Osteocyte (in vitro differentiated cells): ENCODE results near the gene DDX24. TPM values are rescaled to one million over a fixed set of nuclear protein-coding genes. Genes with fewer than 3 reads are reported as not detected.
A peak's percentile ranks its signal among the peaks of the same experiment; 100 is the strongest.

Source experiments
- DNase-seq: peaks from one replicate; pipeline ENCODE4 v3.0.0; 2021; ENCODE audit warnings: mixed read lengths; ENCODE audit not compliant: unreplicated experiment; ENCODE audit errors: extremely low spot score
- H3K27ac Mint-ChIP-seq: one replicate; pipeline ENCODE4 v1.8.0; 2021; ENCODE audit warnings: mild to moderate bottlenecking, mixed read lengths; ENCODE audit not compliant: unreplicated experiment
- H3K27me3 Mint-ChIP-seq: one replicate; pipeline ENCODE4 v1.8.0; 2021; ENCODE audit warnings: mixed read lengths; ENCODE audit not compliant: unreplicated experiment
- H3K36me3 Mint-ChIP-seq: one replicate; pipeline ENCODE4 v1.8.0; 2021; ENCODE audit warnings: mixed read lengths; ENCODE audit not compliant: unreplicated experiment
- H3K4me1 Mint-ChIP-seq: one replicate; pipeline ENCODE4 v1.8.0; 2021; ENCODE audit warnings: mixed read lengths; ENCODE audit not compliant: unreplicated experiment
- H3K4me3 Mint-ChIP-seq: one replicate; pipeline ENCODE4 v1.8.0; 2021; ENCODE audit warnings: mild to moderate bottlenecking, moderate library complexity, mixed read lengths; ENCODE audit not compliant: unreplicated experiment
- H3K9me3 Mint-ChIP-seq: one replicate; pipeline ENCODE4 v1.8.0; 2021; ENCODE audit warnings: mixed read lengths; ENCODE audit not compliant: unreplicated experiment
- CTCF ChIP-seq: fragments of 200-600 bp; sonication (generic); IDR thresholded peaks from 2 replicates; pipeline ENCODE4 v1.5.0; 2021; ENCODE audit warnings: antibody characterized with exemption, mild to moderate bottlenecking, moderate library complexity
- total RNA-seq: library from RNA; stranded (reverse); gene quantifications from 2 replicates; pipeline ENCODE4 v1.2.1, GENCODE V29; 2021

DDX24 gene
- total RNA-seq, 1 donor from 2014 or later, result 167 TPM

DNA sequence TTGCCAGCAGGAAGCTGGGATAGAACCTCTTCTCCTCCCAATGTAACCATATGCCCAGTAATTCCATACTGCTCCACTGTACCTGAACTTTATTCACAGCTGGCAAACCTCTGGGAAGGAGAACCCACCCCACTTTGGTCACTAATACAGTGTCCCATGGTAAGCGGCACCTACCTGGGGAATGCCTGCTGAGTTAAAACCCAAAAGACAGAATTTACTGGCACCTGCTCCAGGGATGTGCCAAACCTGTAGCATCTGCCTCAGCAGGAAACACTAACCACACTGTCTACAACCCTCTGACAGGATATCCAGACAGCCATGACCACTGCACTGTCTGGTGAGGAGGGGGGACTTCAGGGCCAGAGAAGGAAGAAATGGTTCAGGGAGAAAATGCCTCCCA, 26.6 kb downstream of the DDX24 start:
- Mint-ChIP-seq H3K27ac (no peak overlapping the region), H3K4me3 (no peak overlapping the region), H3K4me1 (no peaks in the 10 kb centered on the region), H3K36me3 (peaks cover 69% of the 10 kb centered on the region), H3K9me3 (no peaks in the 10 kb centered on the region), H3K27me3 (no peaks in the 10 kb centered on the region)
- no peak for TF ChIP-seq CTCF
- peak; percentile 23 for DNase-seq

- Mint-ChIP-seq H3K4me1 (no peaks in the 10 kb centered on the region), H3K27me3 (no peaks in the 10 kb centered on the region), H3K36me3 (peaks cover 61% of the 10 kb centered on the region), H3K9me3 (no peaks in the 10 kb centered on the region), H3K27ac (no peak overlapping the region), H3K4me3 (no peak overlapping the region)
- DNase-seq, result peak; percentile 73
- TF ChIP-seq CTCF, result no peak
Measured at GRCh38 chr14:94052662-94053061, 28.3 kb downstream of the DDX24 start.

GRCh38 chr14:94052199-94052598, 28.8 kb downstream of the DDX24 start:
- Mint-ChIP-seq H3K4me3 (no peak overlapping the region), H3K27me3 (no peaks in the 10 kb centered on the region), H3K4me1 (no peaks in the 10 kb centered on the region), H3K9me3 (no peaks in the 10 kb centered on the region), H3K27ac (no peak overlapping the region), H3K36me3 (peaks cover 59% of the 10 kb centered on the region)
- TF ChIP-seq CTCF, result no peak
- DNase-seq, result peak; percentile 23

GRCh38 chr14:94051779-94052178, 29.2 kb downstream of the DDX24 start:
- Mint-ChIP-seq H3K27me3 (no peaks in the 10 kb centered on the region), H3K9me3 (no peaks in the 10 kb centered on the region), H3K36me3 (peaks cover 56% of the 10 kb centered on the region), H3K4me1 (no peaks in the 10 kb centered on the region), H3K4me3 (no peak overlapping the region), H3K27ac (no peak overlapping the region)
- no peak for TF ChIP-seq CTCF
- DNase-seq, result peak; percentile 68

- H3K4me3 Mint-ChIP-seq, result no peak overlapping the region
- H3K27ac Mint-ChIP-seq, result no peak overlapping the region
- DNase-seq, result peak; percentile 53
- TF ChIP-seq CTCF, result peak; percentile 51
- no peaks in the 10 kb centered on the region for H3K9me3 Mint-ChIP-seq
- peaks cover 52% of the 10 kb centered on the region for H3K36me3 Mint-ChIP-seq
- no peaks in the 10 kb centered on the region for H3K4me1 Mint-ChIP-seq
- no peaks in the 10 kb centered on the region for H3K27me3 Mint-ChIP-seq
Measured at GRCh38 chr14:94051115-94051514, 29.9 kb downstream of the DDX24 start.
